ENCODE data around the gene CAMK1G.
A peak's percentile ranks its signal among the peaks of the same experiment; 100 is the strongest.

CAMK1G gene

GRCh38 chr1:209565759-209566678, 17.5 kb upstream of the CAMK1G start:
- DNase-seq: peak; percentile 66

- no peak for DNase-seq
Observed at GRCh38 chr1:209567698-209568175, 15.8 kb upstream of the CAMK1G start.

- DNase-seq: peak; percentile 69
Observed at GRCh38 chr1:209569455-209570207, 13.9 kb upstream of the CAMK1G start.

DNA sequence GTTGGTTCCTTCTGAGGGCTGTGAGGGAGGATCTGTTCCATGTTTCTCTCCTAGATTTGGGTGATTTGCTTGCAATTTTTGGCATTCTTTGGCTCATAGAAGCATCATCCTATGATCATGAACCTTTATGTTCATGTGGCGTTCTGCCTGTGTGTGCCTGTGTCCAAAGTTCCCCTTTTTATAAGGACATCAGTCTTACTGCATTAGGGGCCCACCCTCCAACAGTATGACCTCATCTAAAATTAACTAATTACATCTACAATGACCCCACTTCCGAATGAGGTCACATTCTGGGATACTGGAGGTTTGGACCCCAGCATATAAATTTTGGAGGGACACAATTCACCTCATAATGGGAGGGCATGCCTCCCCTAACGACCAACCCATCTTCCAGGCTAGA, 12.8 kb upstream of the CAMK1G start:
- no peak for DNase-seq

DNA sequence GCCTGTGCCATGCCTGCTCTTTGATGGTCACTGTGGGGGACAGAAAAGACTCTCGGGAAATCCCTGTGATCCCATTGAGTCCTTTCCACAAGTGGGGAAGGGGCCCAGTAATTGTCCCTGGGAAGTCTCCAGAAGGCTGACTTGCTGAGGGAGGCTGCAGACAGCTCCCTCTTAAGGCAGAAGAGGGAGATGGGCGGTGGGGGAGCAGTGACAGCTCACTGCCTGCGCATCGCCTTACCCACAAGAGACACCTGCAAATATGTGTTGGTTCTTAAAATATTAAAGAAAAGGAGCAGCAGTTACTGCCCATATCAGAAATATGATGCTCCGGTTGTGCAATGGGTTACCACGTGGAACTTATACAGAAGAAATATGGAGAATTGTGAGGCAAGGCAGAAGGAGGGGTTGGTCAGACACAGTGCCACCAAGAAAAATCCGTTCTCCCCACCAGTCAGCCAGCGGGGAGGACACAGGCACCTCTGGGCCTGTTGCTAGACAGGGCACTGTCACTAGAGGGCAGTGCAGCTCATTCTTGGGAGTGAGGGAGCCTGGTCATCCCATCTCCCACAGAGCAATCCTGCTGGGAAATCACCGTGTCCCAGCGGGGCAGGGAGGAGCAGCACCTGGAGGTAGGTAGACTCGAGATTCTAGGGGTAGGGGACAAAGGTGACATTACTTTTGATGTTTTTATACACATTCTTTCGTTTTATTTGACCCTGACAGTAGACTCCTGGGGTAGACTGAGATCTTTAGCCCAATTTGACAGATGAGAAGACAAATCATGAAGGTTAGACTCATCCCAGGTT, 6.9 kb upstream of the CAMK1G start:
- DNase-seq: peak; percentile 50

DNA sequence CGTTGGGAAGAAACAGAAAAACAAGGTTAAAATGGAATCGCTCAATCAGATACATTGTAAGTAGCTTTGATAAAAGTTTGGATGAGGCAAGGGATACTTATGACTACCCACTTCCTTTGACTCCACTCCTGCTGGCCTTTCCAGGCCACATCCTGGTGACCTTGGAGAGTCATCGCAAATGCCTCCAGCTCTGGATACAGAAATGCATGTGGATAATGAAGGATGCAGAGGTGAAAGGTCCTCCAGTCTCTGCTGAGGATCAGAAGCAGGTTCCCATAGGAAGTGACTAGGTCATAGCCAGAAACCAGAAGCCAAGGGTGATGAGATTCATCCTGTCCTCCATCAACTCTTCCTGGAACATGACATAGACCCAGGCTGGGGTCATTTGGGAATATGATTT, 6.2 kb upstream of the CAMK1G start:
- DNase-seq: no peak

- DNase-seq: no peak
Observed at GRCh38 chr1:209580577-209580976, 2.9 kb upstream of the CAMK1G start.

DNA sequence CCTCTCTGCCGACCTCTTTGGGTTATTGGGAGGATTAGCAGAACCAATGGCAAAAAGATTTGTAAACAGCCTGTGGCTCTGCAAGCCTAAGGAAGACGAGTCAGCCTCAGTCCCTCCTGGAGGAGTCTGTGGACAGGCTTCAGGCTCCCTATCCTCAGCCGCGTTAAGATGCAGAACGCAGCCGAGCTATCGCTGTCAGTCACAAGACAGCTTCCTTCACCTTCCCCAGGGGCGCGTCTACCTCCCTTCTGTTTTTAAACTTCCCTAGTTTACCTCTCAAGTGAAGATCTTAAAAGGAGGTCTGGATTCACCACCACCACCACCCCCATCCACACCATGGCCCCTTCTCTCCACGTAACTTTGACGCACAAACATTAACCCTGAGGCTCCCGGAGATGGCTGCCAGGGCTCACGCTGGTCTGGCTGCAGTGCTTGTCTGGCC, 738 bp downstream of the CAMK1G start:
- no peak for DNase-seq

GRCh38 chr1:209585197-209585596, 1.7 kb downstream of the CAMK1G start:
- DNase-seq: no peak

DNA sequence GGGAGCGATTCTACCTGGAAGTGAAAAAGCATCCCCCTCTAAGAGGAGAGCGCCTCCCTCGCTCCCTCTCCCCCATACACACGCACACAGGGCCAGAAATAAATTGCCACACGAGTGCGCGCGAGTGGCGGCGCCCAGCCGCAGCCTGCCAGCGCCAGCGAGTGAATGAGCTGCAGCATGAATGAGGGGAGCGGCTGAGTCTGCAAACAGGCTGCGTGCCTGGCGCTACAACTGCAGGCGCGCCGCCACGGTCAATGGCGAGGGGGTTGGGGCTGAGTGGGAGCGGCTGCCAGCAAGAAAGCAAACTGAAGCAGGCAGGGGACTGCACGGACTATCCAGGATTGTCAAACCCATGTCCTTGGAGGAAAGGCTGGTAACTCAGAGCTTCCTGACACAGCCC, 2.2 kb downstream of the CAMK1G start:
- DNase-seq: no peak

DNA sequence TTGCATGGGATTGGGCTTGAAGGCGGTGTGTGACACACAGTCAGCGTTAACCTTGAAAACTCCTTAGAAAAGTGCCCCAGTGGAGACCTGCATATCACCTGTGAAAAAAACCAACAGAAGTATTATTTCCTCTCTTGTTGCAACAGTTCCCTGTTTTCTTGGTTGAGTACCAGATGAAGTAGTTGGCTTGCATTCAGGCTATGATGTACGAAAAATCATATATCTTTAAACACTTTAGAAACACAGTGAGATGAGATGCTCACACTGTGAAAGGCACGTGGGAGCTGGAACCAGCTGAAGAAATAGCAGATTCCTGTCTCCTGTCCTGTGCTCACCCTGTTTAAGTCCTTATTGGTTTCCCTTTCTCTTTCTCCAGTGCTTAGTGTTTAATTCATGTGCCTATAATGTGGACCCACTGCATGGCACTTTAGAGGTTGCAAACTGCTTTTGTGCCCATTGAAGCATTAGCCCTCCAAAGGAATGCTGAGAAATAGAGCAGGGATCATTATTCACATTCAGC, 2.8 kb downstream of the CAMK1G start:
- no peak for DNase-seq

DNA sequence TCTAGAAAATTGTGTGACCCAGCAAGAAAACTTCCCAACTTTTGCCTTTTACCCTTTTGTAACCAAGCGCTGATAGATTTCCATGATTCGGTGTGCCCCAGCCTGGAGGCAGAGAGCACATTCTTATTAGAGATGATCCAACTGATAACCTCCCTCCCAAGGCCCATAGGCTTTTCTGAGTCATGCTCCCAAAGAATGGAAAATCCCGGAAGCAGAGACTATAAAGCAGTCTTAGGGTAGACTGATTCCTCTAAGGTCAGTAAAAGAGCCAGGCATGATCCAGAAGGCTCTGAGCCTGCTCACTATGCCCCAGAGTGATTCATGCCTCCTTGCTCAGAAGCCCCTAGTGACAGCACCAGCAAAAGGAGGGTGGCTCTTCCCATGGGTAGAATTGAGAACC, 4.3 kb downstream of the CAMK1G start:
- no peak for DNase-seq

DNA sequence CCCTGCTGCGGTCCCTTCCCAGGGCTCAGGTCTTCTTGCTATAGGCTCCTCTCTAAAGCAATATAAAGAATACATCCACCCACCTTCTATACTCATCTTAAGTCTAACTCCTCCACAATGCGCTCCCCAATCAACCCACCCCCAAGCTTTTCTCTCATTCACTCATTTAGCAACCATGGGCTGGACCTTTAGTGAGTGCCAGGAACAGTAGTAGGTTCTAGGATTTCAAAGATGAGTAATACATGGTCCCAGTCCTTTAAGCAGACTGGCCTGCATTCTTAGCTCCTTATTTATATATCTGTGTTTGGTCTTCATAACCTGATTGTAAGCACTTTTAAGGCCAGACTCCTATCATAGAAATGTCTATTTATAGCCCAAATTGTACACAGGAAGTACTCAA, 5.9 kb downstream of the CAMK1G start:
- no peak for DNase-seq

GRCh38 chr1:209589863-209590262, 6.3 kb downstream of the CAMK1G start:
- no peak for DNase-seq

GRCh38 chr1:209590405-209590804, 6.9 kb downstream of the CAMK1G start:
- DNase-seq: no peak

DNA sequence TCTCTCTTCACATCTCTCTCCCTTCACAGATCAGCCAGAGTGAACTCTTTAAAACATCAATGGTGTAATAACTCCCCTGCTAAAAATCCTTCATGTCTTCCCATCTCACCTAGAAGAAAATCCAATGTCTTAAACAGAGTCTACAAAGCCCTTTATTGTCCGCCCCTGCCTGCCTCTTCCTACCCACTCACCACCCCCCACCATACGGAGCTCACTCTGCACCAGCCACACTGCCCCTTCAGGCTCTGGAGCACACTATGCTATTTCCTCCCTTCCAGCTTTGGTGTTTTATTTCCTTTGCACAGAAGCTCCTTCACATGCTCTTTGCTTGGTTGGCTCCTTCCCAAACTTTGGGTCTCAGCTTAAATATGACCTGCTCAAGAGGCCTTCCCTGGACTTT, 10.2 kb downstream of the CAMK1G start:
- DNase-seq: no peak

DNA sequence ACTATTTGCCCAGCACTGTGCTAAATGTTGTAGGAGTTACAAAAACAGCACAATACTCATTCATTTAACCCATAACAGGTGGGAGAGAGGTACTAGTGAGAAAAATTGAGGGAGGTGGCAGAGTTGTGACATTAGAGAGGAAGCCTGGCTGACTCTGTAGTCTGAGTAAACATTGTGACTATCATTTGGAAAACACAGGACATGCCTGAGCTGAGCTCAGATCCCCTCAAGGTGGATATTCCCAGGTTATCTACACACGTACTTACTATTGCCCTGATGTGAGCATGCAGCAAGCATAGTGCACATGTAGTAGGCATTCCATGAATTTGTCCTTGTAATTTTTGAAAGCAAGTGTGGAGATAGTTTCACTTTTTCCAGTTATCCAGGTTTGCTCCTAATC, 10.9 kb downstream of the CAMK1G start:
- DNase-seq: no peak

DNA sequence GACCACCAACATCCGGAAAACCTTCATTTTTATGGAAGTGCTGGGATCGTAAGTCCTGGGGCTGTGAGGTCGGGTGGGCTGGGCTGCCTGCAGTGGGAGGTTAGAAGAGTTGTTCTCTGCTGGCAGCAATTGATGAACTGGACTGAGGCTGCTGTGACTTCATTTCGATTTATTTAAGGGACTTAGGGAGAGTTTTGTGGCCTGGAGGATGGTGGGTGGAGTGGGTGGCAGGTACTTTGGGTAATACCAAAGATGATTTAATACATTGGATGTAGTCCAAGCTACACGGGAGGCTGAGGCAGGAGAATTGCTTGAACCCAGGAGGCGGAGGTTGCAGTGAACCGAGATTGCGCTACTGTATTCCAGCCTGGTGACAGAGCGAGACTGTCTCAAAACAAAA, 11.5 kb downstream of the CAMK1G start:
- no peak for DNase-seq

DNA sequence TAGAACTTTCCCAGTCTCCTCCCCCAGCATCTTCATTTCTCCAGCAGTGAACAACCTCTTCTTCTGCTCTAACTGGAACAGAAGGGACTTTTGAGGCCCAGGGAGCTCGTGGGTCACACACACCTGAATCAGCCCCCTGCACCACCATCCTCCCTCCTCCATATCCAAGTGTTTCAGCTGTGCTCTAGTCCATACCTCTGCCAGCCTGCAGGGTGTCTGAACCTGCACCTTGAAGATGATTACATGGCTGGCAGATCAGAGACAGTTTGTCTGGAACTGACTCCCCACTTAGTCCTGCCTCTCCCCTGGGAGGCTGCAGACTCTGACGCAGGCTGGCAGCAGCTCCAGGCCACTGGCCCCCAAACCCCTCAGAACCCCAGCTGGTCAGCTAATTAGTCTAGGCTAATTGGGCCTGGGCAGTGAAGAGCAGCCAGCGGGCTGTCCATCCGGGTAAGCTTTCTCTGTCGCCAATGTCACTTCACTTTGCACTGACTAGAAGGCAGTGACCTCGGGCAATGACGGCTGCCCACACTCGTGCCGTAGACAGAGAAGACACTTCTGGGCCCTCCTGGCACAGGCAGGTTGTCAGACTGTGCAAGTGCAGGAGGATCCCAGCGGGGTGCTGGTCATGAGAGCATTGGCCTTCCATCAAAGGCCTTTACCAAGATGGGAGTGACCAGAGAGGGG, 12.2 kb downstream of the CAMK1G start:
- no peak for DNase-seq

DNA sequence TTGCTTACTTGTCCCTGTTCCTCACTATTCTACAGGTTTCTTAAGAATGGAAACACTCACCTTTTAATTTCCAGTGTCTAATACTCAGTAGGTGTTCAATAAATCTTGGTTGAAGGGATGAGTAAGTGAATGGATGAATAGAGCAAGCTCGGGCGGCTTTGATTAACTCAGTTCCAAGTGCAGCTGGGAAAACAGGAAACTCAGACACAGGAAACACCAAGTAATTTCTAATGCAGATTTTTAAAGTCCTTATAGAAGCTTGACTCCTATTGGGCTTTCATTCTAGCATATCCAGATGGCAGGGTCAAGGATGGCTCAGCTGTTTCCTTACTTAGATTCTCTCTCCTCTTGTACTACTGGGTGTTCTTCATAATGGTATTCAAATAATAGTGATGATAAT, 14.0 kb downstream of the CAMK1G start:
- no peak for DNase-seq

GRCh38 chr1:209598227-209598626, 14.7 kb downstream of the CAMK1G start:
- no peak for DNase-seq

- no peak for DNase-seq
Observed at GRCh38 chr1:209600541-209600940, 17.0 kb downstream of the CAMK1G start.
